ENCODE results near the gene NLRP9.

The NLRP9 gene

DNA sequence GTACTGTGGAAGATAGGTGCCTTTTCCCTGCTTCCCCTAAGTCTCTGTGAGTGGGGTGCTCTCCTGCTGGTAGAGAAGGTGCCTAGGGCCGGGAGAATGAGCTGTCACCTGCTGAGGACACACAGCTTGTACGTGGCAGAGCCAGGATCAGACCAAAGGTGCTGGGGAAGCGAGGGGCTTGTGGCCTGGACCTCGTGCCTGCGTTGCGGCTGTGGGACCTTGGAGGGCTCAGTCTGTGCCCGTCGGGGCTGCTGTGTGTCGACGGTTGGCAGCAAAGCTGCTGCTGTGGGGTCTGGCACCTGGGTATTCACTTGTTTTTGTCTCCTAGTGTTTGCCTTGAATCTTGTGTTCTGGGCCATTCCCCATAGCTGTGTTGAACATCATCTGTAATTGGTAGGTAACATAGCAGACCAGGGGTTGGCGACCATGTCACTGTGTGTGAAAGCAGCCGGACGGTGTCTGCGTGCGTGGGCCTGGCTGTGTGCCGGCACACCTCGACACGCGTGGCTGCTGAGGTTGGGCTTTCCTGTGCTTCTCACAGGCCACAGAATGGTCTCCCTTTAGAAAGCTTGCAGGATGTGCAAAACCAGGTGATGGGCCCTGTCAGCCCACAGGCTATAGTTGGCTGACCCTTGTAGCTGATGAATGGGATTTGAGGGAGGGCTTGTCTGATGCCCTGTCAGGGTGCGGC lies 74.2 kb downstream of the NLRP9 start:
- intact Hi-C loops (cut with DNase I): no loop called here
- DNase-seq: no peak

DNA sequence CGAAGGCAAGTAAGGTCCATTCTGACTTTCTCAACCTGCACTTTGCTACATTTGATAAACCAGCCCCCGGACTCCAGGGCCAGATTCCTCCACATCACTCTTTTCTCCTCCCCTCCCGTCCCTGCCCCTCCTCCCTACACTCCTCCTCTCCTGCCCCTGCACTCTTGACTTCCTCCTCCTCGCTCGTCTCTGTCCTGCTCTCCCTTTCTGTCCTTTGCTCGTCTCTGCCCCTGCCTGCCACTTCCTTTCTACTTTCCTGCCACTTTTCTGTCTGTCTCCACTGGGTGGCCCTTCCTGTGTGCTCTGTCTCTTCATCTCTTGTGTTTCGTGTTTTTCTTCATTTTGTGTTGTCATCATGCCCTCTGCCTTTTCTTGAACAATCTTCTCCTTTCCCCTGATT lies 76.4 kb downstream of the NLRP9 start:
- intact Hi-C loops (cut with DNase I): no loop called here
- no peak for DNase-seq

DNA sequence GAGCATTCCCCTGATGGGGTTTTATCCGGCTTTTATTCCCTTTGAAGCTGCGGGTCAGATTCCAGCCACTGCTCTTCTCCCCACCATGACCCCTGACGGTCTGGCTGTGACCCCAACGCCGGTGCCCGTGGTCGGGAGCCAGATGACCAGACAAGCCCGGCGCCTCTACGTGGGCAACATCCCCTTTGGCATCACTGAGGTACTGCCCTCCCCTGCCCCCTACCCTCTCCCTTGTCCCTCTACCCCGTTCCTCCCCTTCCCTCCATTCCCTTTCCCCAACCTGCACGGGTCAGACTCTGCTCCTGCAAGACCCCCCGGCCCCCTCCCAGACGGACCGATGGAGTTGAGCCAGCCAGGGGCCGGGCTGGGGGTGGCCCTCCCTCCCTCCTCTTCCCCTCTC lies 77.2 kb downstream of the NLRP9 start:
- DNase-seq: no peak
- intact Hi-C loops (cut with DNase I): no loop called here

DNA sequence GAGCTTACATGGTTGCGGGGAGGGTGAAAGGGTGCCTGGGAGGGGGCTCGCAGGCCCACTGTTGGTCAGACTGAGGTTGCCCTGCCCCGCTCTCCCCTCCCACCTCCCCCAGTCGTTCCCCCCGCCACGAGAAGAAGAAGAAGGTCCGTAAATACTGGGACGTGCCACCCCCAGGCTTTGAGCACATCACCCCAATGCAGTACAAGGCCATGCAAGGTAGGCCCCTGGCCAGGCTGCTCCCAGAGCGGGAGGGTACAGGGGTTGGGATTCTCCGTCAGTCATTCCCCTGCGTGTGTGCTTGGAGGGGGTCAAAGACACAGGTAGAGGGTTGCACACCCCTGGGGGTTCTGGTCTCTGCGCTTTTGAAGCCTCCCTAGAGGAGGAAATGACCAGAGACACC lies 77.8 kb downstream of the NLRP9 start:
- DNase-seq: no peak
- intact Hi-C loops (cut with DNase I): no loop called here

- DNase-seq: no peak
- intact Hi-C loops (cut with DNase I): no loop called here
These were observed 78.4 kb downstream of the NLRP9 start for GRCh38 chr19:55659822-55660221.

DNA sequence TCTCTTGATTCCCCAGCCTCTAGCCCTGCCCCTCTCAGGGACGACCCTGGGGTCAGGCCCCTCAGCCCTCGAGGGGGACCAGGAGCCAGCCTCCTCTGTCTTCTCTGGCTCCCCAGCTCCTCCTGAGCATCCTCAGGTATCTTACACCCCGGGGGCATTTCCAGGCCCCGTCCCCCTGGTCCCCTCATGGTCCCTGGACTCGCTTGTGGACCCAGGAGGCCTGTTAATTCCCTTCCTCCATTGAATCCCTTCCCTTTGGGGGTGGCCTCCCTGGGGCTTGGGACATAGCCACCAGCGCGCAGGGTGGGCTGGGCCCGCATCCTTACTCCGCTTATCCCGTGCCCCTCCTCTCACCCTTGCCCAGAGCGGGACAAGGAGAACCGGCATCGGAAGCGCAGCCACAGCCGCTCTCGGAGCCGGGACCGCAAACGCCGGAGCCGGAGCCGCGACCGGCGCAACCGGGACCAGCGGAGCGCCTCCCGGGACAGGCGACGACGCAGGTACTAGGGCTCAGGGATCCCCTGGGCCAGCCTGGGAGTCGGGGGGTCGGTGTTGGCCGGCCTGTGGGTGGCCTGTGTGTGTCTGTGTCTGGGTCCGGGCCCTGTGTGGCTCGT lies 79.2 kb downstream of the NLRP9 start:
- no peak for DNase-seq
- intact Hi-C loops (cut with DNase I): no loop called here

Data from head of caudate nucleus (tissue), 42 donors.